ENCODE results near the gene MAMLD1. TPM values are rescaled to one million over a fixed set of nuclear protein-coding genes. Genes with fewer than 3 reads are reported as not detected.
A peak's percentile ranks its signal among the peaks of the same experiment; 100 is the strongest.

Gene MAMLD1
- total RNA-seq, 2 donors from 2014 or later, result 1.7 to 1.9 TPM

GRCh38 chrX:150507251-150507856 lies 144.2 kb downstream of the MAMLD1 start:
- Mint-ChIP-seq H3K36me3 (ENCODE audit: low read depth) (no peaks in the 10 kb centered on the region), H3K27ac (no peak overlapping the region), H3K4me3 (no peak overlapping the region), H3K27me3 (no peaks in the 10 kb centered on the region), H3K4me1 (no peaks in the 10 kb centered on the region)
- DNase-seq (no peak), ATAC-seq (no peak)
- H3K9me3 ChIP-seq (ENCODE audit: control insufficient read depth, low read length, poor library complexity, severe bottlenecking), result no peaks in the 10 kb centered on the region

DNA sequence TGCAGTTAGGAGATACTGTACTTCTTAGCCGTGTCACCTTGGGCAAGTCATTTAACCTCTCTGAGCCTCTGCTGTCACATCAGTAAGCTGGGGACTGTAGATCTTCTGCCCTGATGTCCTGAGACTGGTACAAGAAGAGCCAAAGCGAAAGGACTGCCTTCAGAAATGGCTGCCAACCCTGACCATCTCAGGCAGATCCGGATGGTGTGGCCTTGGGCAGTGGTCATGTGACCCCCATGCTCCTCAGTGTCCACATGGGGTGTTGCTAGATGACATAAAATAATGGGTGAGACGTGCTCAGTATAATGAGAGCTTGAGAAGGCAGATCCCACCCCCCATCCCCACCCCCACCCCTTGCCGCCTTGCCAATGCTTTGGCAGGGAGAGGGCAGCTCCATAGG lies 144.9 kb downstream of the MAMLD1 start:
- DNase-seq (no peak), ATAC-seq (no peak)
- no peaks in the 10 kb centered on the region for H3K4me1 Mint-ChIP-seq
- no peaks in the 10 kb centered on the region for H3K27me3 Mint-ChIP-seq
- H3K9me3 ChIP-seq (ENCODE audit: control insufficient read depth, low read length, poor library complexity, severe bottlenecking), result no peaks in the 10 kb centered on the region
- no peaks in the 10 kb centered on the region for H3K36me3 Mint-ChIP-seq (ENCODE audit: low read depth)
- no peak overlapping the region for H3K27ac Mint-ChIP-seq
- no peak overlapping the region for H3K4me3 Mint-ChIP-seq

GRCh38 chrX:150508451-150509367 lies 145.6 kb downstream of the MAMLD1 start:
- H3K27me3 Mint-ChIP-seq, result no peaks in the 10 kb centered on the region
- H3K36me3 Mint-ChIP-seq (ENCODE audit: low read depth), result no peaks in the 10 kb centered on the region
- H3K27ac Mint-ChIP-seq, result no peak overlapping the region
- no peaks in the 10 kb centered on the region for H3K4me1 Mint-ChIP-seq
- DNase-seq (no peak), ATAC-seq (no peak)
- no peak overlapping the region for H3K4me3 Mint-ChIP-seq
- no peaks in the 10 kb centered on the region for H3K9me3 ChIP-seq (ENCODE audit: control insufficient read depth, low read length, poor library complexity, severe bottlenecking)

DNA sequence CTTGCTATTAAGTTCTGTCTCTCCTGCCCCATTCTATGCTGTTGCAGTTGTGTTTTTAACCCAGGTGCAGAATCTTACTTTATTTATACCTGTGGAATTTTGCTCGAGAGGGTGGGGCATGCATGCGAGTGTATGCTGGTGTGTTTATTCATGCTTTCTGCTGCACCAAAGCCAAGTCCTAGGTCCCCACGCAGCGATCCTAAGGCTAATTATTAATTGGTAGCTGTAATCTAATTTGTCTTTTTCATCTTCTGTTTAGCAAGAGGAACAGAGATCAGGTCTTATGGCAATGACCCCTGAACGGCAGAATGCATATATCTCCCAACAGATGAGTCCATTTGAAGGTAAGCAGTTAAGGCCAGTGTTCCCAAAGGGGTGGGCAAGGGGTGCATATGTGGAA lies 146.6 kb downstream of the MAMLD1 start:
- Mint-ChIP-seq H3K4me1 (no peaks in the 10 kb centered on the region), H3K27me3 (no peaks in the 10 kb centered on the region), H3K36me3 (ENCODE audit: low read depth) (no peaks in the 10 kb centered on the region), H3K4me3 (no peak overlapping the region), H3K27ac (no peak overlapping the region)
- no peaks in the 10 kb centered on the region for H3K9me3 ChIP-seq (ENCODE audit: control insufficient read depth, low read length, poor library complexity, severe bottlenecking)
- no peak for ATAC-seq
- no peak for DNase-seq

- no peaks in the 10 kb centered on the region for H3K36me3 Mint-ChIP-seq (ENCODE audit: low read depth)
- peaks cover 14% of the 10 kb centered on the region for H3K27me3 Mint-ChIP-seq
- DNase-seq (no peak), ATAC-seq (no peak)
- H3K27ac Mint-ChIP-seq, result no peak overlapping the region
- H3K4me1 Mint-ChIP-seq, result no peaks in the 10 kb centered on the region
- H3K4me3 Mint-ChIP-seq, result no peak overlapping the region
- no peaks in the 10 kb centered on the region for H3K9me3 ChIP-seq (ENCODE audit: control insufficient read depth, low read length, poor library complexity, severe bottlenecking)
These were observed 149.4 kb downstream of the MAMLD1 start for GRCh38 chrX:150512461-150512901.

- H3K36me3 Mint-ChIP-seq (ENCODE audit: low read depth), result no peaks in the 10 kb centered on the region
- H3K27me3 Mint-ChIP-seq, result peaks cover 14% of the 10 kb centered on the region
- H3K9me3 ChIP-seq (ENCODE audit: control insufficient read depth, low read length, poor library complexity, severe bottlenecking), result no peaks in the 10 kb centered on the region
- no peak overlapping the region for H3K4me3 Mint-ChIP-seq
- DNase-seq, result no peak
- H3K4me1 Mint-ChIP-seq, result peaks cover 2% of the 10 kb centered on the region
- no peak for ATAC-seq
- H3K27ac Mint-ChIP-seq, result no peak overlapping the region
These were observed 150.4 kb downstream of the MAMLD1 start for GRCh38 chrX:150513544-150513943.

DNA sequence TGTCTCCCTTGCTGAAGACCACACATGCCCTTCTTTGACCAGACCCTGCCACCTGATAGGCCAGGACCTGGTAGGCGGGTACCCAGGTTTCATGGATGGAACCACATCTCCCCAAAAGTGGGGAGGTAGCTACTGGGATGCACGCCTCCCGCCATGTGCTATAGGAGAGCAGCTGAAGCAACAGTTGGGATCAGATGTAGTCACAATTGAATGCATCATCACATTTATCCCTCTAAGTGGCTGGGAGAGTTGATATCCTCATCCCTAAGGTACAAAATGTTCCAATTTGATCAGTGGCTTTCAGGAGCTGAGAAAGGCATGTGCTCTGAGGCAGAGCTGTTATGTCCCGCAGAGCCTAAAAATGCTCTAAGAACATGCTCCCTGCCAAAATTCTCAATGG lies 151.3 kb downstream of the MAMLD1 start:
- DNase-seq (no peak), ATAC-seq (no peak)
- no peaks in the 10 kb centered on the region for H3K9me3 ChIP-seq (ENCODE audit: control insufficient read depth, low read length, poor library complexity, severe bottlenecking)
- Mint-ChIP-seq H3K36me3 (ENCODE audit: low read depth) (no peaks in the 10 kb centered on the region), H3K27ac (no peak overlapping the region), H3K4me3 (no peak overlapping the region), H3K4me1 (peaks cover 2% of the 10 kb centered on the region), H3K27me3 (peaks cover 14% of the 10 kb centered on the region)

- DNase-seq, result no peak
- H3K36me3 Mint-ChIP-seq (ENCODE audit: low read depth), result no peaks in the 10 kb centered on the region
- H3K9me3 ChIP-seq (ENCODE audit: control insufficient read depth, low read length, poor library complexity, severe bottlenecking), result no peaks in the 10 kb centered on the region
- no peak for ATAC-seq
- H3K27ac Mint-ChIP-seq, result no peak overlapping the region
- H3K4me1 Mint-ChIP-seq, result peaks cover 2% of the 10 kb centered on the region
- peaks cover 14% of the 10 kb centered on the region for H3K27me3 Mint-ChIP-seq
- no peak overlapping the region for H3K4me3 Mint-ChIP-seq
These were observed 152.7 kb downstream of the MAMLD1 start for GRCh38 chrX:150515801-150516200.

DNA sequence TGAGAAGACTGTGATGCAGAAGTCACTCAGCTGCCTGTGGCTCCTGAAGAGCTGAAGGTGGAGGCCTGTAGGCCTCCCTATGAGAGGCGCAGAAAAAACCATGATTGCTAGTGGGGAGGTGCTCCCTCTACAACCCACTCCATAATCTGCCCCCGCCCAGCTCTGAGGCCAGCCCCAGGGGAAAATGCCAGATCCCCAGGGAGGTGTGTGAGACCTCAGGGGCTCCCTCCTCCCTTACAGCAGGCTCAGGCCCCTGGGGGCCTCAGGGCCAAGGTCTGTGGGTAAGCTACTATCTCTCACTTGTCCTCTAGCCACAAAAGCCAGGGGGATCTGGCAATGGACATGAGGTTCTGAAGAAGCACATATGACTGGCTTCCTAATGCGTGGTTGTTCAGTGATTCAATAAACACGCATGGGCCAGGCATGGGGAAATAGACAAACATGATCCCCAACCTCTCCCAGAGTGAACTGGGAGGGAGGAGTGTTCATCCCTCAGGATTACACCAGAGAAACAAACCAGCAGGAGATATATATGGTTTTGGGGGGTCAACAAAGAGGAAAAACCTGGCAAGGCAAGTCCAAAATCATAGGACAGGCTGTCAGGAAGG lies 154.3 kb downstream of the MAMLD1 start:
- H3K9me3 ChIP-seq (ENCODE audit: control insufficient read depth, low read length, poor library complexity, severe bottlenecking), result no peaks in the 10 kb centered on the region
- DNase-seq (no peak), ATAC-seq (no peak)
- peaks cover 2% of the 10 kb centered on the region for H3K4me1 Mint-ChIP-seq
- H3K4me3 Mint-ChIP-seq, result no peak overlapping the region
- H3K36me3 Mint-ChIP-seq (ENCODE audit: low read depth), result no peaks in the 10 kb centered on the region
- H3K27me3 Mint-ChIP-seq, result peaks cover 14% of the 10 kb centered on the region
- H3K27ac Mint-ChIP-seq, result peak overlapping the region; percentile 6

GRCh38 chrX:150522494-150522893 lies 159.4 kb downstream of the MAMLD1 start:
- no peaks in the 10 kb centered on the region for H3K36me3 Mint-ChIP-seq (ENCODE audit: low read depth)
- H3K27ac Mint-ChIP-seq, result no peak overlapping the region
- H3K4me1 Mint-ChIP-seq, result peaks cover 2% of the 10 kb centered on the region
- DNase-seq, result no peak
- no peak overlapping the region for H3K4me3 Mint-ChIP-seq
- H3K9me3 ChIP-seq (ENCODE audit: control insufficient read depth, low read length, poor library complexity, severe bottlenecking), result no peaks in the 10 kb centered on the region
- ATAC-seq, result no peak
- no peaks in the 10 kb centered on the region for H3K27me3 Mint-ChIP-seq

DNA sequence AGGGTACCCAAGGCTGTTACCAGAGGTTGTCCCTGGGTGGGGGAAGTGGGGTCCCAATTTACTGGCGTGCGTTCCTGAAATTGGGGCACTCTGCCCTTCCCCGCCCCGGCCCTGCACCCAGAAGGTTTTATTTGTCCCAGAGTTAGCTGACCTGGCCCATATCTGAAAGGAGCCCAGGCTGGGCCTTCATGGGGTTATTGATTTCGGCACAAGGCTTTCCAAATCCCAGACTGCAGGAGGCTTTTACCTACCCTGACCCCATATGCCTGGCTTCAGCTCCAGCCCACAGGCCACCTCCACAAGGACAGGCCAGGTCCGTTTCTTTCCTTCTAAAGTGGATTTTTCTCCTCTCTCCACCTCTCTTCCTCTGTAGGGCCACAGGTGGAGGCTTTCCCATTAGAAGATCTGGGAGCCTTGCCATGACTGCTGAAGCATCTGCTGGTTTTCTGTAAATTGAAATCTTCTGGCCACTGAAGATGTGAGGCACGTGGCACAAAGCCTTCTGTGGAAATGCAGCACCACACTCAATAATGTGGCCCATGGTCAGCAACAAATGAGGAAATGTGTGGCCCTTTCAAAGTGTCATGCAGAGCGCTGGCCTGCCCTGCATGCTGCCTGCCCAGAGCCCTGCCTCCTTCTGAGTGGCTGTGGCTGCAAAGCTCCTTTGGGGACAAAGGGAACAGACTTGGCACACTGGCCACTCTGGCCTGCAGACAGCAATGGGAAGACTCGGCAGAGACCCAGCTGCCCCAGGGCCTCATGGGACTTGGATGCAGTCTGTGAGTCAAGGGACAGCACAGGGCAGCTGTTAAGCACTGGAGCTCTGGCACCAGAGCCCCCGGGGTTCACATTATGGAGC lies 162.2 kb downstream of the MAMLD1 start:
- Mint-ChIP-seq H3K4me1 (no peaks in the 10 kb centered on the region), H3K27ac (no peak overlapping the region), H3K36me3 (ENCODE audit: low read depth) (no peaks in the 10 kb centered on the region), H3K4me3 (no peak overlapping the region), H3K27me3 (no peaks in the 10 kb centered on the region)
- no peak for DNase-seq
- ATAC-seq, result no peak
- no peaks in the 10 kb centered on the region for H3K9me3 ChIP-seq (ENCODE audit: control insufficient read depth, low read length, poor library complexity, severe bottlenecking)

DNA sequence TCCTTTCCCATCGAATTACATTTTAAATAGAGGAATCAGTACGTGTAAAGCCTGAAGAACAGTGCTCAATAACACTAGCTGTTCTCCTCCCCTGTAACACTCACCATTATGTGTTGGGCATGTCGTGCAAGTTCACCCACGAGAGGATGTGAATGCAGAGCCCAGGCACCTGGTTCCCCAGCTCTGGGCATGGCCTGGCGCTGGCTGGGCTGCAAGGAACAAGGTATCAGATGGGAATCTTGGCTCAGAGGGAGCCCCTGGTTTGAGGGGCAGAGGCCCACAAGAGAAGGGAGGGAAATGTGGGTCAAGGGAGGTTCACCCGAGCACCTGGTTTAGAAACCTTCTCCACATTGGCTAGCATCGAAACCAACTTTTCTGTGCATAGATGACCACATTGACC lies 163.6 kb downstream of the MAMLD1 start:
- H3K4me1 Mint-ChIP-seq, result no peaks in the 10 kb centered on the region
- no peaks in the 10 kb centered on the region for H3K9me3 ChIP-seq (ENCODE audit: control insufficient read depth, low read length, poor library complexity, severe bottlenecking)
- no peak for ATAC-seq
- no peaks in the 10 kb centered on the region for H3K27me3 Mint-ChIP-seq
- no peak overlapping the region for H3K27ac Mint-ChIP-seq
- no peak overlapping the region for H3K4me3 Mint-ChIP-seq
- no peaks in the 10 kb centered on the region for H3K36me3 Mint-ChIP-seq (ENCODE audit: low read depth)
- no peak for DNase-seq

DNA sequence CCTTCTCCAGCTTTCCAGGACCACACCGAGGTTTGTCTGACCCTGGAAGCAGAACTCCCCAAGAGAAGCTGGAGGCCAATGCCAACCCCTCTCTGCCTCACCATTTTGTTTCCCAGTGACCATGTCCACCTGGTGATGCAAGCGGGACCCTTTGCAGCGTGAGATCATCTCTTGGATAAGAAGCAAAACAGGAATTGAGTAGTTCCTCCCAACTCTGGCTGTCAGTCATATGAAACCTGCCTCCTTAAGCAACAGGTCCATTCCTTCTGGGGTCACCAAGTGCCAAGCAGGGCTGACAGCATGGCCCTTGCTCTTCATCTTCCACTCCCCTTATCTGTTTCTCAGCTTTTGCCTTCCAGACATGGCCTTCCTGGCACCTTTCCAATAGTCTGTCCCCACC lies 164.0 kb downstream of the MAMLD1 start:
- H3K4me1 Mint-ChIP-seq, result no peaks in the 10 kb centered on the region
- no peak for DNase-seq
- H3K27ac Mint-ChIP-seq, result no peak overlapping the region
- H3K27me3 Mint-ChIP-seq, result no peaks in the 10 kb centered on the region
- no peaks in the 10 kb centered on the region for H3K9me3 ChIP-seq (ENCODE audit: control insufficient read depth, low read length, poor library complexity, severe bottlenecking)
- H3K4me3 Mint-ChIP-seq, result no peak overlapping the region
- no peak for ATAC-seq
- no peaks in the 10 kb centered on the region for H3K36me3 Mint-ChIP-seq (ENCODE audit: low read depth)

Data from T-helper 17 cell (primary cell).